GM12878 (cell line): ENCODE measurements around the gene GRIK2. TPM values are rescaled to one million over a fixed set of nuclear protein-coding genes. Genes with fewer than 3 reads are reported as not detected.

Experiments
- ATAC-seq: fragments of 200-7000 bp; cut with Tn5 transposase; 3 replicates; pipeline ENCODE4 v1.9.1; 2020; ENCODE audit warnings: mild to moderate bottlenecking, moderate library complexity
- BruUV-seq: library from RNA; stranded (reverse); fragments of 400-500 nt; replicated peaks from 2 replicates; lab custom pipeline; 2021; lab: Mats Ljungman, UMichigan
- CTCF ChIA-PET: fragments of 300-600 bp; sonication (Branson Sonifier 250); formaldehyde crosslinking; extraction: SDS; loops from one replicate; lab custom pipeline; 2021; ENCODE audit warnings: inconsistent platforms; lab: Yijun Ruan, JAX
- POLR2A ChIA-PET: fragments of 350-600 bp; formaldehyde crosslinking; extraction: SDS; loops from one replicate; lab custom pipeline; 2021; ENCODE audit warnings: inconsistent platforms; lab: Charles Lee
- RAD21 ChIA-PET: fragments of 300-600 bp; sonication (Branson Sonifier 250); formaldehyde crosslinking; loops from one replicate; lab custom pipeline; 2023; ENCODE audit warnings: antibody characterized with exemption; ENCODE audit not compliant: unreplicated experiment; lab: Charles Lee
- SMC1A ChIA-PET: fragments of 300-600 bp; sonication (Branson Sonifier 250); formaldehyde crosslinking; loops from one replicate; lab custom pipeline; 2023; ENCODE audit not compliant: unreplicated experiment, uncharacterized antibody; lab: Charles Lee
- DNase-seq: peaks from one replicate; pipeline ENCODE4 v3.0.0-alpha.2; 2011; ENCODE audit warnings: low read depth, low spot score
- FAIRE-seq: peaks from 3 replicates; lab custom pipeline; 2011; peaks lifted over from hg19 to GRCh38; lab: Jason Lieb, UNC
- H2AFZ ChIP-seq: 2 replicates; pipeline ENCODE4 v1.6.0; 2011; ENCODE audit warnings: low read depth, low read length, control low read depth; ENCODE audit not compliant: control insufficient read depth
- H3K27ac ChIP-seq: 2 replicates; pipeline ENCODE4 v1.5.1; 2011; ENCODE audit warnings: control low read depth; ENCODE audit not compliant: control insufficient read depth, insufficient read depth
- H3K27me3 ChIP-seq, 2 experiments: replicated peaks in 1 of 2; 2 replicates each; pipeline versions ENCODE4 v1.6.0 to v1.6.1; 2011; ENCODE audit warnings: low read length in 1 of 2; ENCODE audit not compliant: control insufficient read depth in 2 of 2, insufficient read depth in 2 of 2
- H3K36me3 ChIP-seq, 2 experiments: 2 replicates each; pipeline ENCODE4 v1.5.1; 2011; ENCODE audit warnings: low read length in 1 of 2; ENCODE audit not compliant: control insufficient read depth in 2 of 2, insufficient read depth in 2 of 2
- H3K4me1 ChIP-seq: 2 replicates; pipeline ENCODE4 v1.6.1; 2011; ENCODE audit warnings: mild to moderate bottlenecking, low read length, moderate library complexity, mixed read lengths; ENCODE audit not compliant: control insufficient read depth, insufficient read depth
- H3K4me2 ChIP-seq: 2 replicates; pipeline ENCODE4 v1.6.0; 2011; ENCODE audit warnings: control low read depth; ENCODE audit not compliant: control insufficient read depth, insufficient read depth
- H3K4me3 ChIP-seq: fragments of 200-600 bp; sonication (generic); 2 replicates; pipeline ENCODE4 v1.5.1; 2016
- H3K79me2 ChIP-seq: 2 replicates; pipeline ENCODE4 v1.6.0; 2011; ENCODE audit warnings: low read length; ENCODE audit not compliant: control insufficient read depth, insufficient read depth
- H3K9ac ChIP-seq: 2 replicates; pipeline ENCODE4 v1.8.0; 2011; ENCODE audit warnings: low read length, control low read depth, mixed read lengths; ENCODE audit not compliant: control insufficient read depth, insufficient read depth
- H3K9me3 ChIP-seq: replicated peaks from 3 replicates; pipeline ENCODE4 v1.5.1; 2011; ENCODE audit warnings: mild to moderate bottlenecking, low read length; ENCODE audit not compliant: control insufficient read depth, insufficient read depth
- H4K20me1 ChIP-seq: 2 replicates; pipeline ENCODE4 v1.6.0; 2011; ENCODE audit not compliant: control insufficient read depth, insufficient read depth
- ASH2L ChIP-seq: fragments of 300-600, 200-600 bp; sonication (generic); IDR thresholded peaks from 2 replicates; pipeline ENCODE4 v1.6.1; 2017; ENCODE audit warnings: low read depth, mild to moderate bottlenecking, borderline replicate concordance
- CBFB ChIP-seq: IDR thresholded peaks from 2 replicates; pipeline ENCODE4 v1.6.1; 2016; ENCODE audit warnings: antibody characterized with exemption, low read depth
- GATAD2B ChIP-seq: fragments of 450-650 bp; conservative IDR thresholded peaks from 2 replicates; pipeline ENCODE4 v1.6.1; 2017; ENCODE audit warnings: low read depth, mild to moderate bottlenecking, moderate library complexity
- NR2C1 ChIP-seq: fragments of 450-650 bp; IDR thresholded peaks from 2 replicates; pipeline ENCODE4 v1.6.1; 2017; ENCODE audit warnings: antibody characterized with exemption, mild to moderate bottlenecking, moderate library complexity
- POLR2AphosphoS2 ChIP-seq: IDR thresholded peaks from 2 replicates; pipeline ENCODE4 v1.6.1; 2011; ENCODE audit warnings: low read depth, mild to moderate bottlenecking, low read length, improper control_type of control experiment, moderate library complexity
- RCOR1 ChIP-seq: conservative IDR thresholded peaks from 2 replicates; pipeline ENCODE4 v1.6.1; 2012; ENCODE audit warnings: low read depth, low read length, improper control_type of control experiment
- SP1 ChIP-seq: IDR thresholded peaks from one replicate; pipeline ENCODE4 v1.6.1; 2011; ENCODE audit warnings: low read depth, low read length
- WRNIP1 ChIP-seq: IDR thresholded peaks from 2 replicates; pipeline ENCODE4 v1.6.1; 2011; ENCODE audit warnings: low read depth, low read length, improper control_type of control experiment, borderline replicate concordance
- WGBS: methylation state at CpG from one replicate; pipeline ENCODE4 v1.1.6; 2016; ENCODE audit warnings: low lambda C conversion rate; ENCODE audit not compliant: insufficient replicate concordance, insufficient coverage; ENCODE audit errors: missing lambda C conversion rate; 5-methylcytosine and 5-hydroxymethylcytosine counted together
- in situ Hi-C: fragments of 300-500 bp; cut with MboI; formaldehyde crosslinking; loops from 9 replicates; pipeline ENCODE4 v1.14.3; 2018; ENCODE audit warnings: mixed read lengths
- intact Hi-C: fragments of 100-400 bp; cut with micrococcal nuclease; formaldehyde crosslinking; loops from one replicate; pipeline ENCODE4 v1.14.2; 2022; ENCODE audit not compliant: unreplicated experiment
- polyA plus RNA-seq, 11 experiments: library from polyadenylated mRNA; depleted of rRNA in 4 of 11; unstranded in 6 of 11; stranded (reverse) in 5 of 11; fragments of >200 nt; fragmentation: Nextera tagmentation in 4 of 11; fragmentation: Illumina TruSeq in 1 of 11; extraction: Ambion mirVana in 4 of 11; extraction: Trizol in 1 of 11; gene quantifications; 1 replicate in 1 of 11; 2 replicates in 10 of 11; pipeline versions ENCODE4 v1.2.1 to v1.2.3, GENCODE V29; 2011 to 2016; ENCODE audit warnings: inconsistent platforms in 2 of 11, missing spikeins in 2 of 11, low read depth in 1 of 11
- total RNA-seq, 4 experiments: library from RNA; depleted of rRNA in 3 of 4; stranded (reverse); fragments of >200 nt in 3 of 4; fragmentation: Illumina TruSeq in 1 of 4; extraction: Trizol in 1 of 4; gene quantifications; 2 replicates each; pipeline versions ENCODE4 v1.2.1 to v1.2.3, GENCODE V29; 2013 to 2021
- TF ChIP-seq, protein P1 (sequence below): fragments of 450-650 bp; IDR thresholded peaks from 2 replicates; pipeline ENCODE4 v1.6.1; 2017; ENCODE audit warnings: antibody characterized with exemption, mild to moderate bottlenecking, moderate library complexity
- TF ChIP-seq, protein P2 (sequence below): IDR thresholded peaks from 2 replicates; pipeline ENCODE4 v1.6.1; 2012; ENCODE audit warnings: low read length, inconsistent platforms
- TF ChIP-seq, protein P3 (sequence below): IDR thresholded peaks from 2 replicates; pipeline ENCODE4 v1.6.1; 2012; ENCODE audit warnings: low read depth, low read length, improper control_type of control experiment

GRIK2 gene
- total and polyA plus RNA-seq, 10 of the 15 experiments (the other 5 are each of a cell fraction or from before 2014, with no cell fraction given): not detected

DNA sequence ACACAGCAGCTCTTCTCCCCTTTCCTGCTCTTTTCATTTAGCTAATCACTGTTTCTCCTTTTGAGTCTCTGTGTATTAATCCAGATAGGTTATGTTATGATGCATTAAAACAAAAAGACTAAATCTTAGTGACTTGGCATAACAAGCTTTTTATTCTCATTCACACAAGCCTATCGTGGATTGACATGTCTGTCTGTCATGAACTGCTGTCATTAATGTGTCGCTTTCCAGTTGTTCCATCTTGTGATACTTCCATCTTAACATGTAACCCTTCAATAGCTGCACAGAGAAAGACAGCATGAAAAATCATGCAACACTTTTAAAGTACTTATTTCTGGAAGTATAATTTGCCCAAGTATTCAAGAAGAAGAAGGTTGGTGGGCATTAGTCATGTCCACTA, 128.7 kb downstream of the GRIK2 start:
- H3K4me1 ChIP-seq: no peaks in the 10 kb centered on the region
- H3K36me3 ChIP-seq: no peaks in the 10 kb centered on the region
- no peaks in the 10 kb centered on the region for H3K27me3 ChIP-seq
- POLR2A ChIA-PET: no interaction called here
- intact Hi-C loops: no loop called here
- H3K4me3 ChIP-seq: no peak overlapping the region
- SMC1A ChIA-PET: no interaction called here
- no peaks in the 10 kb centered on the region for H3K79me2 ChIP-seq
- DNase-seq (no peak), ATAC-seq (no peak), FAIRE-seq (no peak)
- no peaks in the 10 kb centered on the region for H4K20me1 ChIP-seq
- BruUV-seq: no TSS peak
- in situ Hi-C loops: no loop called here
- H2AFZ ChIP-seq: no peak overlapping the region
- 13% methylated on average over 2 of the region's 2 CpGs for WGBS
- H3K9me3 ChIP-seq: no peaks in the 10 kb centered on the region
- RAD21 ChIA-PET: no interaction called here
- CTCF ChIA-PET: no interaction called here
- no peak overlapping the region for H3K27ac ChIP-seq
- TF ChIP-seq ASH2L (no peak), CBFB (no peak), GATAD2B (no peak), POLR2AphosphoS2 (no peak), NR2C1 (no peak), SP1 (no peak), RCOR1 (no peak), WRNIP1 (no peak)
- TF ChIP-seq, protein P1, sequence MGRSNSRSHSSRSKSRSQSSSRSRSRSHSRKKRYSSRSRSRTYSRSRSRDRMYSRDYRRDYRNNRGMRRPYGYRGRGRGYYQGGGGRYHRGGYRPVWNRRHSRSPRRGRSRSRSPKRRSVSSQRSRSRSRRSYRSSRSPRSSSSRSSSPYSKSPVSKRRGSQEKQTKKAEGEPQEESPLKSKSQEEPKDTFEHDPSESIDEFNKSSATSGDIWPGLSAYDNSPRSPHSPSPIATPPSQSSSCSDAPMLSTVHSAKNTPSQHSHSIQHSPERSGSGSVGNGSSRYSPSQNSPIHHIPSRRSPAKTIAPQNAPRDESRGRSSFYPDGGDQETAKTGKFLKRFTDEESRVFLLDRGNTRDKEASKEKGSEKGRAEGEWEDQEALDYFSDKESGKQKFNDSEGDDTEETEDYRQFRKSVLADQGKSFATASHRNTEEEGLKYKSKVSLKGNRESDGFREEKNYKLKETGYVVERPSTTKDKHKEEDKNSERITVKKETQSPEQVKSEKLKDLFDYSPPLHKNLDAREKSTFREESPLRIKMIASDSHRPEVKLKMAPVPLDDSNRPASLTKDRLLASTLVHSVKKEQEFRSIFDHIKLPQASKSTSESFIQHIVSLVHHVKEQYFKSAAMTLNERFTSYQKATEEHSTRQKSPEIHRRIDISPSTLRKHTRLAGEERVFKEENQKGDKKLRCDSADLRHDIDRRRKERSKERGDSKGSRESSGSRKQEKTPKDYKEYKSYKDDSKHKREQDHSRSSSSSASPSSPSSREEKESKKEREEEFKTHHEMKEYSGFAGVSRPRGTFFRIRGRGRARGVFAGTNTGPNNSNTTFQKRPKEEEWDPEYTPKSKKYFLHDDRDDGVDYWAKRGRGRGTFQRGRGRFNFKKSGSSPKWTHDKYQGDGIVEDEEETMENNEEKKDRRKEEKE: no peak
- TF ChIP-seq, protein P2, sequence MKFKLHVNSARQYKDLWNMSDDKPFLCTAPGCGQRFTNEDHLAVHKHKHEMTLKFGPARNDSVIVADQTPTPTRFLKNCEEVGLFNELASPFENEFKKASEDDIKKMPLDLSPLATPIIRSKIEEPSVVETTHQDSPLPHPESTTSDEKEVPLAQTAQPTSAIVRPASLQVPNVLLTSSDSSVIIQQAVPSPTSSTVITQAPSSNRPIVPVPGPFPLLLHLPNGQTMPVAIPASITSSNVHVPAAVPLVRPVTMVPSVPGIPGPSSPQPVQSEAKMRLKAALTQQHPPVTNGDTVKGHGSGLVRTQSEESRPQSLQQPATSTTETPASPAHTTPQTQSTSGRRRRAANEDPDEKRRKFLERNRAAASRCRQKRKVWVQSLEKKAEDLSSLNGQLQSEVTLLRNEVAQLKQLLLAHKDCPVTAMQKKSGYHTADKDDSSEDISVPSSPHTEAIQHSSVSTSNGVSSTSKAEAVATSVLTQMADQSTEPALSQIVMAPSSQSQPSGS: no peak
- TF ChIP-seq, protein P3, sequence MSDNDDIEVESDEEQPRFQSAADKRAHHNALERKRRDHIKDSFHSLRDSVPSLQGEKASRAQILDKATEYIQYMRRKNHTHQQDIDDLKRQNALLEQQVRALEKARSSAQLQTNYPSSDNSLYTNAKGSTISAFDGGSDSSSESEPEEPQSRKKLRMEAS: no peak
- H3K4me2 ChIP-seq: no peak overlapping the region
- no peak overlapping the region for H3K9ac ChIP-seq
